M059J (cell line): ENCODE data around the gene ASPHD1. TPM values are rescaled to one million over a fixed set of nuclear protein-coding genes. Genes with fewer than 3 reads are reported as not detected.
A peak's percentile ranks its signal among the peaks of the same experiment; 100 is the strongest.
"Not testable (repeated sequence)": the region's sequence is repeated elsewhere in the genome, so short reads cannot be mapped to it uniquely, and the experiment has no call there.

Experiments used
- DNase-seq: peaks from one replicate; pipeline ENCODE4 v3.0.0-alpha.2; 2012; ENCODE audit warnings: low read depth
- total RNA-seq: library from RNA; depleted of rRNA; stranded (reverse); fragments of >200 nt; shearing (Covaris generic); gene quantifications from 2 replicates; pipeline ENCODE4 v1.2.3, GENCODE V29; 2014

Gene ASPHD1
- total RNA-seq, 1 experiment from 2014 or later: 16.1 TPM

DNA sequence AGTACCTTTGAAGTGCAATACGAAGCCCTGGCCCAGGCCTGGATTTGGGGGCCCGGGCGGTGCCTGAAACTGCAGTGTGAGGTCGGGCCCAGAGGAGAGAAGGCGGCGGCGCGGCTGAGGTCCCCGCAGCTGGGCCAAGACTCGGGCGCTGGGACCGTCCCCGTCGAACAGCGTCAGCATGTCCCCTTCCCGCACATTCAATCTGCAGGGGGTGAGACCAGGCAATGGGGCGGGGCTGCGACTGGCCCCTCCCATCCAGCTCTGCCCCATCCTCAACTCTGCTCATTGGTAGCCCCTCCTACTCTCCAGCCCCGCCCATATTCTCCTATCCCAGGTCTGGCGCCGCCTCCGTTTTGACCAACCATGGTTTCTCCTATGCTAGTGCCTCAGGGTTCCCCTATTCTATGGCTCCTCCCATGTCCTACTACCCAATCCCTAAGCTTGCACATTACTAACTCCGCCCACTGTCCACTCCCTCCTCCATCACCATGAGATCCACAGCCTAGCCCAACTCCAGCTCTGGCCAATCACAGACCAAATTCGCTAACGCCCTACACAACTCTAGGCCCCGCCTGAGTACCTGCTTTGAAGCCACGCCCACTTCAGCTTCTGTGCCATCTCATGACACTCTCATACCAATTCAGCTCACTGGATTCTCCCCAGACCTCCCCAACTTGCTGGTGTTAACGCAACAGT, 22.9 kb upstream of the ASPHD1 start:
- DNase-seq: no peak

DNA sequence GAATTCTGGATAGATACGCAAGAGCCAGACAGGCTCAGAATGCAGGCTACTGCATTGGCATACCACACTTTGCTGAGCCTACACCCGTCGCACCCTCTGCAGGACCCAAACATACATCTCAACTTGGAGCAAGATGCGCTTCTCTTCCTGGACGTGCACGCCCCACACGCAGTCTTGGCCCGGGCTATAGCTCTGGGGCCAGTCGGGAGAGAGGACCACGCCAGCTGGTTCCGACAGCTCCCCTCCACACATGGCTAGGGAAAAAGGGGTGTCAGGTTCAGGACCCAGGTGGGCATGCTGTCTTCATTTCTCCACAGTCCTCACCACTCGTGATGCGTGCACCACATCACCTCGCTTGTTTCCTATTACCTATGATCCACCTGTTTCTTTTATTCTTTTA, 22.1 kb upstream of the ASPHD1 start:
- DNase-seq: no peak

DNA sequence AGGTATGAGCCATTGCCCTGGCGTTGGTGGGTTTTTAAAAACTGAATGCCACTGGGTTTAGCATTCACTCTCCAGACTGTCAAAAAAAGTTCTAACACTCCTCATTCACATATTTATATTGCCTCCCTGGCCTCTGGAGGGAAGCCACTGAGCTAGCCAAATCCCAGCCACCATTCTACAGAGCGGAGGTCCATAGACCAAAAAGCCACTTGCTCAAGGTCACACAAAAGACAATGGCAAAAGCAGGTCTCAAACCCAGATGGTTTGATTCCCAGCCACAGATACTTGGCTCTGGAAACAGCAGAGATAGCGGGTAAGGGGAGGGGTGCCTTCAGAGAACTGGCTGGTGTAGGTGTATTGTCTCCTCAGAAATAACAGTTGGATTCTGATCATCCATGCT, 19.2 kb upstream of the ASPHD1 start:
- DNase-seq: no peak

DNA sequence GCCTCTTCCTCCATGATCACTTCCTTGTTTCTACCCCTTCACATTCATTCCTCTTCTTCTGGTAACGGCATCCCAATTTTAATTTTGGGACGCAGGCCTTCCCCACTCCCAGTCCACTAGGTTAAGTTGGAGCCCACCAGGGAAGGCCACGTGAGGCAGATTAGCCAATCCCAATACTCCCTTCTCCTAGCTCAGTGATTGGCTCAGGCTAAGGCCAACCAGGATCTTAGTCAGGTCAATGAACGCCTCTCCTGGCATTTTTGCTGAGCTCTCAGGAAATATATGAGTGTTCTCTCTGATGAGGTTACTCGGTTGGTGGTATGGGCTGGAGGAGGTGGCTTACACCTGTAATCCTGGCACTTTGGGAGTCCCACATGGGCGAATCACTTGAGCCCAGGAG, 16.3 kb upstream of the ASPHD1 start:
- DNase-seq: no peak

DNA sequence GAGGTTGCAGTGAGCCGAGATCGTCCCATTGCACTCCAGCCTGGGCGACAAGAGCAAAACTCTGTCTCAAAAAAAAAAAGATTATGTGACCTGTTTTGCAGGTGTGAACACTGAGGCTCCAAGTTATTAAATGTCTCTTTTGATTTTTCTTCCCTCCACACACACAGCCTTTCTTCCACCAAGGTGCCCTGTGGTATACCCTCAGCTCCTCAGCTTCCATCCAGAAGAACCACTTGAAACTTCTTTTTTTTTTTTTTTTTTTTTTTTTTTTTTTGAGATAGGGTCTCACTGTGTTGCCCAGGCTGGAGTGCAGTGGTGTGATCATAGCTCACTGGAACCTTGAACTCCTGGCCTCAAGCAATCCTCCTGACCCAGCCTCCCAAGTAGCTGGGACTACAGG, 10.9 kb upstream of the ASPHD1 start:
- not testable (repeated sequence) for DNase-seq

DNA sequence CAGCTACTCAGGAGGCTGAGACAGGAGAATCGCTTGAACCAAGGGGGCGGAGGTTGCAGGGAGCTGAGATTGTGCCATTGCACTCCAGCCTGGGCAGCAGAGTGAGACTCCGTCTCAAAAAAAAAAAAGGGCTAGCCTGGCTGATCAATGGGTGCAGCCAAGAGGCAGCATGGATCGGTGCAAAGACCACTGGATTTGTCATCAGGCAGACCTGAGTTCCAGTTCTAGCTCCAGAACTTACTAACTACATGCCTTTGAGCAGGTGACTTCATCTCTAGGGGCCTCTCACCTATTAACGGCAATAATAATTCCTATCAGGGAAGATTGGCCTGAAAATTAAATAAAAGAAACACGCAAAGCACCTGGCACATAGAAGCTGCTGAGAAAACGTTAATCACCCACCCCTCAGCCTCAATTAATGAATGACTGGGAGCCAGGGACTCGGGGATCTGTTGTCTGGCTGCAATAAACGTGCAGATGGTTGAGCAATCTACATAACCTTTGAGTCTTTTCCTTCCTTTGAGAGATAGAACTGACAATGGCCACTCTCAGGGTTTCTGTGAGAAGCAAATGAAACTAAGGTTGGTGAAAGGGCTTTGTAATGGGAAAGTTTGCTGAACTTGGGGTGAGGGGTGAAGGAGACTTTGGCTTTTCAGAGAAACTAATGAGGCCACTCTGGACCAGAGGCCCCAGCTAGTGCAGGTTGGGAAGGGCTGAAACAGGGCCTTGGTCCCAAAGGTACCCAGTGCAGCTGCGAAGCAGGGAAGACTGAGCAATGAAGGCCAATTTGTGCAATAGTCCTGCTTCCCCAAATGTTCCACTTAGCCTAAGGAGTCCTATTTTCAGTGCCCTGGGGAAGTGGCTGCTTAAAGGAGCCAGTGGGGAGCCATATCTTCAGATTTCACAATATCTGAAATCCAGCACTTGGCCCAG, 8.5 kb upstream of the ASPHD1 start:
- no peak for DNase-seq

DNA sequence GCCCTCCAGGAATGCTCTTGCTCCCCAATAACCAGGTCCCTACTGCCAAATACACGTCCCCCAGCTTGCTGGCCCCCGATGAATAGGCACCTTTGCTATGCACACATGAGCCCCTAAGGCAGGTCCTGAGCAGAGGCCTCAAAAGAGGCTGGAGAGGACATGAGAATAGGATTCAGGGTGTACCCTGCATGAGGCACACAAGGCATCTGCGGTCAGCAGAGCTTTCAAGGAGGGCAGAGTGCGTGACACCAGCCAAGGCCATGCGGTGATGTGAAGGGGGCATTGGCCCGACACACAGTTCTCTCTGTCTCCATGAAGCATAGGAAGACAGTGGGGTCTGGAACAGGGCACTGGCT, 7.9 kb upstream of the ASPHD1 start:
- DNase-seq: no peak

DNA sequence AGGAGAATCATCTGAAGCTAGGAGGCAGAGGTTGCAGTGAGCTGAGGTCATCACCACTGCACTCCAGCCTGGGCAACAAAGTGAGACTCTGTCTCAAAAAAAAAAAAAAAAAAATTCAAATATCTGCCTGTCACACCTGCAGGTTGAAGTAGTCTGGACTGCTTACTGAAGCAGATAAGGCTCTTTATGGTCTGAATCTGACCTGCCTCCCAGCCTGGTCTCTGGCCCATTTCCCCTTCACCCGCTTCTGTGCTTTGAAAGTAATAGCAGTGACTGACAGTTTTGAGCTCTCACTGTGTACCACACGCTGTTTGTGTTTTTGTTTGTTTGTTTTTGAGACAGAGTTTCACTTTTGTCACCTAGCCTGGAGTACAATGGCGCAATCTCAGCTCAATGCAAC, 6.7 kb upstream of the ASPHD1 start:
- DNase-seq: no peak

DNA sequence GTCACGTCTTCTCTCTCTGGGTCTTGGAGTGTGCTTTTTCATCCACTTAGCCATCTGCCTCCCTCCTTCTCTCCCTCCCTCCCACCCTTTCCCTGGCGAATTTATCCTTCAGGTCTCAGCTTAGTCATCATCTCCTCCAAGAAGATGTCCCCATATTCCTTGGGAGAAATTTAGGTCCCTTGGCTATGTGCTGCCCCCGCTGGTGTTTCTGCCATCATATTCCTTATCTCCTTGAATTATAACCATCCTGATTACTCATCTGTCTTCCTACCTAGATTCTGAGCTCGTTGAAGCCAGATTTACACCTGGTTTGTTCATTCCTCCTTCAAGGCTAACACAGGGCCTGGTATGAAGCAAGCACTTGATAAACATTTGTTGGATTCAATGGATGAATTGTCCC, 5.9 kb upstream of the ASPHD1 start:
- DNase-seq: no peak

DNA sequence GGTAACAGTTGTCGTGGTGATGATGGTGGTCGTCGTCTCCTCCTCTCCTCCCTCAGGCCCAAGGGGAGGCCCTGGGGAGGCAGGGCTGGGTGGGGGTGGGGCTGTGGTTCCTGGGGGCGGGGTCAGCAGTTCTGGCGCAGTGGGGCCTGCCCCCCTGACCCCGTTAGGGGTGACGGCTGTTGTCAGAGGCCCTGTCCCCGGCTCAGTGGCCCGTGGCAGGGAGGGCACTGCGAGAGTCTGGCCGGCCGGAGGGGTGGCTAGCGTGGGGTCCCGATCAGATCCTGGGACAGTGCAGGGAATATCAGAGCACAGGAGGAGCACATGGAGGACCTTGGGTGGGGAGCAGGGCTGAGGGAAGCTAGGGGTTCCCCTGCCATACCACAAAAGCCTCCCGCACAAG, 3.4 kb upstream of the ASPHD1 start:
- no peak for DNase-seq

DNA sequence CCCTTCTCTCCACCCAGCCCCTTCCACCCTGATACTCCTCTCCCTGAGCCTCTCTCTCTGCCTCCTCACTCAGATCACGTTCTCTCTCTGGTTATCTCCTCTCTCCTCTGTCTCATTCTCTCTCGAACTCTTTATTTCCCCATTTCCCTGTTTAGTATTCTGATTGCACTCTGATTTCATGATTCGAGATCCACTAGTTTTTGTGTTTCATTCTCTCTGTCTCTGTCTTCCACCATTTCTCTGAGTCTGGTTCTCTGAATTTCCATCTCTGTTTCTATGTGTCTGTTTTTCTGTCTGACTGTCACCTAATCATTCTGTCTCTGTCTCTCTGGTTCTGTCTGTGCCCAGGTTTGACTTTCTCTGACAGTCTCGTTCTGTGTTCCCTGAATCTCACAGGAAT, 3.0 kb upstream of the ASPHD1 start:
- no peak for DNase-seq

DNA sequence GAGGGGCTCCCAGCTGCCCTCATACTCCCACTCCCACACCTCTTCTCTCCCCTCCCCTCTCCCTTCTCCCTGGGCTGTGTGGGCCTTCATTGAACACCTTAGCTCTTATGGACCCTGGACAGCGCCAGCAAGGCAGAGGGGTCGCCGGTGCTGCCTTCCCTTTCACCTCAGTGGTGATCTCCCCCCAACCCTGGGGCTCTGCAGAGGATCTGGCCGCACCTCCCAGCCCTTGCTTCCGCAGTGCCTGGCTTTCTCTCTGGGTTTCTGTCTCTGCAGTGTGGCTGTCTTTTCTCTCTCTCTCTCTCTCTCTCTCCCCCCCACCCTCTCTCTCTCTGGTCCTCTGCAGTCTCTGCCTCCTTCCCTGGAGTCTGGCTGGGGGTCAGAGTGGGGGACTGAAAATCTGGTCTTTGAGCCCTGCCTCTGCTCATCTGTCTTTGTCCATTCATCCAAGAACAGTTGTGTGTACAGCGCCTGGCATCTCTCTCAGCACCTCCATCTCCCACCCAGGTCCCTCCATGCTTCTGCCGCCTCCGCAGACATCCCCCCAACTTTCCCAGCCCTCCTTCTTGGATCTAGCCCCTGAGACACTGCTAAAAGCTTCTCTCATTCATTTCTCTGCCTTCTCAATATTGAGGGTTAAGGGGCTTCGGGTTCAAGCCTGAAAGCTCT, 2.0 kb upstream of the ASPHD1 start:
- no peak for DNase-seq

DNA sequence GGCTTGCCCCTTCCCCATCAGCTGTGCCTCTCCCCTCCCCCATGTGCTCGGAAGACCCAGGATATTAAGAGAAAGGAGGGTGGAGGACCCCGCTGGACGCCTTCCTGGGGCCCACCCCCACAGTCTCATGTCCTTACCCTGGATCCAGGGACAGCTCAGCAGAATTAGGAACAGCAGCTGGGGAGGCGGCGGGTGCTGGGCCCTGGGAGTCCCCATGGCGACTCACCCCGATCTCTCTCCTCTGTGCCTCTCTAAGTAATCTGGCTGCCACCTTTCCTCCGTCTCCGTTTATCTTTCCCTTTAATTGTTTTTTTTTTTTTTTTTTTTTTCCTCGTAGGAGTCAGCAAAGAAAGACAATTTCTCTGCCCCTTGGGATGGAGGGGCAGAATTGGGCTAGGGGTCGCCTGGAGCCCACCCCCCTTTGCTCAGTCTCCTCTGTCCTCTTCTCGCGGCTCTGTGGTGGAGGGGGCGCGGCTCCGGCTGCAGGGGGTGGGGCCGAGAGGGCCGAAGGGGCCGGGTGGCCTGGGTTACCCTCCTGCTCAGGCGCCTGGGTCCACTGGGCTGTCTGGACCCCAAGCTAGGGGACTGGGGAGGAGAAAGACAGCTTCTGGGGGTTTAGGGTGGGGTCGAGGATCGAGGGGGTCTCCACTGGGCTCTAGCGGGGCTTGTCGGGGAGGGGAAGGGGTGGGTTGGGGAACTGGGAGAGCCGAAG, 1.3 kb upstream of the ASPHD1 start:
- DNase-seq: no peak

DNA sequence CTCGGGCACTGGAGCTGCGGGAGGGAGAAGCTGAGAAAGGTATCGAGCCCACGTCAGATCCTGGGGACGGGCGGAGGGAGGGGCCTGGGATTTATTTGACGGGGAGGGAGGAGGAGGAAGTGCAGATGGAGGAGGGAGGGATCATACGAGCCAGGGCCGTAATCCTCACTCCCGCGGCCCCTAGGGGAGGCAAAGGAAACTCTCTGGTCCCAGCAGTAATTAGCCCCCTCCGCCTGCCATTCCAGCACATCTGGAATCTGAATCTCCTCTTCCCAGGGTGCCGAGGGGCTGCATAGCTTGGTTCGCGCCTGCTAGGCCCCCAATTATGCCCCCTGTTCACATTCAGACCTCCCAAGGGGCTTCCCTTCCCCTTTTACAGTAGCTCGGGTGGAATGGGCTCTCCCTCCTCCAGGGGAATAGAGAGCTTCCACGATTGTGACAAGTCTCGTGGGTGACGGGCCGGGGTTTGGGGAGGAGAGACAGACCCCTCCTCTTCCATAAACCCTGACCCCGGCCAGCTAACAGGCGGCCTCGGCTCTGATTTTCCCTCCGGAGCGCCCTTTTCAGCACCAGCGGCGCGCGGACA, 679 bp upstream of the ASPHD1 start, which contains the start of gene SEZ6L2:
TSS of gene SEZ6L2 (minus strand) at position 35 of the 586 bp plus-strand sequence. CDS start 531 bp downstream, outside the sequence.
- DNase-seq: peak; percentile 95

DNA sequence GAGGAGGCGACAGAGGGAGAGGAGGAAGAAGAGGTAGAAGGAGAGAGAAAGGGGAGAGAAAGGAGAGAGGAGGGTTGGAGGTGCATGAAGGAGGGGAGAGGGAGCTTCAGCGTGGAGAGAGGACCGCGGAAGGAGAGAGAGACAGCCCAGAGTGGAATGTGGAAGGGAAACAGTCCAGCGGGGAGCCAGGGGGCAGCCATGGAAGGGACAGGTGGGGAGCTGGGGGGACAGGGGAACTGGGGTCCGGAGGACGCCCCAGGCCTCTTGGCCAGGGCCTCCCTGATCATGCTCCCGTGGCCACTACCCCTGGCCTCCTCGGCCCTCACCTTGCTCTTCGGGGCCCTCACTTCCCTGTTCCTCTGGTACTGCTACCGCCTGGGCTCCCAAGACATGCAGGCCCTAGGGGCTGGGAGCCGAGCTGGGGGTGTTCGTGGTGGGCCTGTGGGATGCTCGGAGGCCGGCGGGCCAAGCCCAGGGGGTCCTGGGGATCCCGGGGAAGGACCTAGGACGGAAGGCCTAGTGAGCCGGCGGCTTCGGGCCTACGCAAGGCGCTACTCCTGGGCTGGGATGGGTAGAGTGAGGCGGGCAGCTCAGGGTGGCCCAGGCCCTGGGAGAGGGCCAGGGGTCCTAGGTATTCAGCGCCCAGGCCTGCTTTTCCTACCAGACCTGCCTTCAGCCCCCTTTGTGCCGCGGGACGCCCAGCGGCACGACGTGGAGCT, 759 bp downstream of the ASPHD1 start:
- DNase-seq: peak; percentile 36

DNA sequence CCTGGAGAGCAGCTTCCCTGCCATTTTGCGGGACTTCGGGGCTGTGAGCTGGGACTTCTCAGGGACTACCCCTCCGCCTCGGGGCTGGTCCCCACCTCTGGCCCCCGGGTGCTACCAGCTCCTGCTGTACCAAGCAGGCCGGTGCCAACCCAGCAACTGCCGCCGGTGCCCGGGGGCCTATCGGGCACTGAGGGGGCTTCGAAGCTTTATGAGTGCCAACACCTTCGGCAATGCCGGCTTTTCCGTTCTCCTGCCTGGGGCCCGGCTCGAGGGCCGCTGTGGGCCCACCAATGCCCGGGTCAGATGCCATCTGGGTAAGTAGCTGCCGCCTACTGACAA, 1.3 kb downstream of the ASPHD1 start:
- no peak for DNase-seq

DNA sequence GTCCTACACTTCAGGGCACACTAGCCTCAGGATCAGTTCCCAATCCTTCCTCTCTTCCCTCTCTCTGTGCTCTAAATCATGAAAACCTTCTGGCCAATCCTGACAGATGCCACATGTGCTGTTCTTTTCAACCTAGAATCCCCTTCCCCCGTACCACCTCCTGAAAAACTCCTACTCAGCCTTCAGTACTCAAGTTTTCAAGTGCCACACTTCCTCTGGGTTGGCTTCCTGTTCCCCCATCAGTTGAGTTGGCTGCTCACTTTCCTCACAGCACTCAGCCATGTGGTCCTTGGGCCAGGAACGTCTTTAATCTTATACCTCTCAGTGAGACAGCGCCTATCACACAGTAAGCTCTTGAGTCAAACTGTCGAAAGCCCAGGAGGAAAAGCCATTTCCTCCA, 3.3 kb downstream of the ASPHD1 start:
- DNase-seq: no peak

DNA sequence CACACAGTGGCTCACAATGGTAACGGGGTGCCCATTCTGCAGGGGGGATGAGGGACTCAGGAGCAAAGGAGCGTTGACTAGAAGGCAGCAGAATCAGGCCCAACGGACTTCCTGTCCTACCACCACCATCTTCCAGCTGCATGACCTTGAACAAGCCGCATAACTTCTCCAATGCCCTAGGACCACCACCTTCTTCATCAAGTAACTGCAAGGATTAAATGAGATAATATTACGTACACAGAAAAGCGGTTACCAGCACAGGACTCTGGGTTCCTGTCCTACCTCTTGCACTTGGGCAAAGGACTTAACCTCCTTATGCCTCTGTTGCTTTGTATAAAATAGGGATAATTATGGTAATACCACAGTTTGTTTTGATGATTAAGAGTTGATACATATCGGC, 4.7 kb downstream of the ASPHD1 start:
- no peak for DNase-seq

DNA sequence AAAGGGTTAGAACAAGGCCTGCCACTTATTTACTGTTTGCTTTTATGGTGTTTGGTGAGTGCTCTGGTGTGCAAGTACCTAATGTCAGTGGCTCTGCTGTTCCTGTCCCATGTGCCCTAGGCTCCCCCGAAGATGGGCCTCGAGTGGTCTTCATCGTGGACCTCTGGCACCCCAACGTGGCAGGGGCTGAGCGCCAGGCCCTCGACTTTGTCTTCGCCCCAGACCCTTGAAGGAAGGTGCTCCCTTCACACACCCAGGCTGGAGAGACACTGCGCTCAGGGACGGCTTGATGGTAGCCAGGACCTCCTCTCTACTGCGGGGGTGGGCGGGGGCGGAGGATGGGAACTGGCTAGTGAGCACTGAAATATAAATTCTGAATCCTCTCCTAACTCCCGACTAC, 5.4 kb downstream of the ASPHD1 start:
- no peak for DNase-seq

DNA sequence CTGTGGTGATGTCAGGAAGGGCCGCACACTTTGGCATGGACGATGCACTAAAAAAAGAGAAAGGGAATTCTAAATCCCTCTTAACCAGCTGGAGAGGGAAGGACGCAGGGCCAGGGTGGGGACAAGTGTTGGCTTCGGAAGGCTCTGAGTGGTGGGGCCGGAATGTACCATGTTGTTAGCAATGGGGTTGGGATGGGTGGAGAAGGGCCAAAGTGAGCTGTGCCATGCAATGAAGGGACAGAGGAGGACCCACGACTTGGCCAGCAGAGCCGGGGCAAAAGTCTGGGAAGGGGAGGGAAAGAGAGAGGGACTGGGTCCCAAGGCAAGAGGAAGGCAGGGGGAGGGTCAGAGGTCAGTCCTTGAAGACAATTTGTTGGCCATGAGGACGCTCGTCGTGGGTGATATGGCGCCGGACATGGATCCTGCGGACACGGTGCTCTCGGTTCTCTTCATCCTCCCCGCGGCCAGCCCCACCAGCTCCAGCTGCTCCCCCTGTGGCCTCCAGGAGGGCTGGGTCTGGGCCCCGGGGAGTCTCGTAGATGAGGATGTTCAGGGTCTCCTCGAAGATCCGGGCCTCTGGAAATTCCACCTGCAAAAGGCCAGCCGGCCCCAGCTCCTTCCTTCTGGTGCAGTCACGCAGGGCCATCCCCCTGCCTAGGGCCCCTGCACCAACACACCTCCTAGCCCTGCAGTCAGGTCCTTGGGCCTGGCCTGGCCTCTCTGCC, 6.4 kb downstream of the ASPHD1 start:
- DNase-seq: no peak
